ENCODE data around the gene GUCA1A. TPM values are rescaled to one million over a fixed set of nuclear protein-coding genes. Genes with fewer than 3 reads are reported as not detected.

GUCA1A gene
- total and polyA plus RNA-seq, 5 donors from 2014 or later = not detected

DNA sequence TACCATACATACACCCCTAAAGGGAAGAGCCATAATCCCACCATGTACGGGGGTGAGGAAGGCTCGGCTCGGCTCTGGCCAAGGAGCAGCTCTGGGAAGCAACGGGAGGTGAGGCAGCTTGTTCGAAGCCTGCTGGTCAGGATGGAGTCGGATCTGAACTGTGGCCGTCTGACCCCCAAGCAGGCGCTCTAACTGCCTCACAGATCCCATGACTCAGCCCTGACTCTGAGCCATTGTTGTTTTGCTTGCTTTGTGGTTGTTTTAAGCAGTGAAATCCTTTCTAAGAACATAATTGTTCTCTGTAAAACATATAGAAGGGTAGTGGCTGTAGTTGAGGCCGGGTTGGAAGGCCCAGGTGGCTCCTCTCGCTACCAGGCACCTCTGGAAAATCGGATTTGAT is 41.6 kb upstream of the GUCA1A start:
- ATAC-seq (ENCODE audit: low read depth in 2 of 2) (no peak), DNase-seq (no peak)
- Mint-ChIP-seq H3K4me1 (peaks cover 0 to under 1% (median 0%) of the 10 kb centered on the region in 4 donors), H3K9me3 (no peaks in the 10 kb centered on the region), H3K27ac (peak overlapping the region in 1 of 3 donors; percentile 68), H3K27me3 (peaks cover 18% of the 10 kb centered on the region), H3K36me3 (no peaks in the 10 kb centered on the region), H3K4me3 (no peak overlapping the region)
- H3K9me3 ChIP-seq (ENCODE audit: control insufficient read depth in 2 of 2, low read length in 2 of 2) = no peaks in the 10 kb centered on the region
- H3K4me3 ChIP-seq (ENCODE audit: low read depth, low read length) = no peak overlapping the region
- no peak overlapping the region for H3K27ac ChIP-seq (ENCODE audit: insufficient read depth, low read length, poor library complexity, severe bottlenecking)
- no peaks in the 10 kb centered on the region for H3K27me3 ChIP-seq (ENCODE audit: control insufficient read depth, insufficient read depth, low read length)
- H3K36me3 ChIP-seq (ENCODE audit: control insufficient read depth, insufficient read depth, low read length) = no peaks in the 10 kb centered on the region
- no peaks in the 10 kb centered on the region for H3K4me1 ChIP-seq (ENCODE audit: control insufficient read depth, insufficient read depth, low read length, poor library complexity, severe bottlenecking)

DNA sequence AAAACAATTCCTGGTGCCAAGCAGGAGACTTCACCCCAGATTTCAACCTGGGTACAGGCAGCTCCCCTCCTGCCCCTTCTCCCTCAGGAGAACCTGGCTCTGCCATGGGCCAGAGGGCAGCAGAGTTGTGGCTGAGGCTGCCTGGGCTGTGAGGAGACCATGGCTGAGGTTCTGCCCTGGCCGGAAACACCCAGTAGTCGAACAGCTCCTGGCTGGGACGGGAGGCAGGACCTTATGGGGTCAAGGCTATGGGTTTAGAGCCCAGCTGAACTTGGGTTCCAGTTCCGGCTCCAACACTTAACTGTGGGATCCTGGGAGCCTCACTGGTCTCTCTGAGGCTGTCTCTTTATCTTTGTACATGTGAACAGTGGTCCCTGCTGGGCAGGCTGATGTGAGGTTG is 39.2 kb upstream of the GUCA1A start:
- Histone ChIP-seq H3K27ac (ENCODE audit: insufficient read depth, low read length, poor library complexity, severe bottlenecking) (no peak overlapping the region), H3K4me1 (ENCODE audit: control insufficient read depth, insufficient read depth, low read length, poor library complexity, severe bottlenecking) (no peaks in the 10 kb centered on the region), H3K4me3 (ENCODE audit: low read depth, low read length) (no peak overlapping the region), H3K27me3 (ENCODE audit: control insufficient read depth, insufficient read depth, low read length) (no peaks in the 10 kb centered on the region), H3K9me3 (ENCODE audit: control insufficient read depth in 2 of 2, low read length in 2 of 2) (no peaks in the 10 kb centered on the region), H3K36me3 (ENCODE audit: control insufficient read depth, insufficient read depth, low read length) (no peaks in the 10 kb centered on the region)
- peaks cover 0 to 2% (median 0%) of the 10 kb centered on the region in 7 donors for H3K9me3 Mint-ChIP-seq
- peak overlapping the region in 1 of 4 donors; percentile 55 for H3K4me3 Mint-ChIP-seq
- DNase-seq = no peak
- peaks cover 0 to 2% (median 0%) of the 10 kb centered on the region in 4 donors for H3K4me1 Mint-ChIP-seq
- no peaks in the 10 kb centered on the region for H3K36me3 Mint-ChIP-seq
- peaks cover 25% of the 10 kb centered on the region for H3K27me3 Mint-ChIP-seq
- no peak for ATAC-seq (ENCODE audit: low read depth in 2 of 2)
- H3K27ac Mint-ChIP-seq = no peak overlapping the region

DNA sequence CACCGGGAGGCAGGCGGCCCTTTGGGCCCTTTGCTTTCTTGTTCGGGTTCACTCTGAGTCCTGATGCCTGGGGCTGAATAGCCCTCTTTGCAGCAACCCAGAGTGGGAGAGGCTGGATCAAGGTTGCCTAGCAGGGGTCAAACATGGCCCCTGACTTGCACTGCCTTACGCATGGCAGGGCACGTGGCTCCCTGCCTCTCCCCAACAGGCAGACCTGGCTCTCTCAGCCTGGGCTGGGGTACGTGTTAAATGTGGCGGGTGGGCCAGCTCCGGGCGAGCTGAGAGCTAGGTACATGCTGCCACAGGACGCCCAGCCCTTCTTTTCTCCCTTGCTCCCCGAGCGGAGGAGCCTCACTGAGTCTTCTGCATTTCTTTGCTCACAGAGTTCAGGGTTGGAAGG is 38.0 kb upstream of the GUCA1A start:
- no peaks in the 10 kb centered on the region for H3K4me1 ChIP-seq (ENCODE audit: control insufficient read depth, insufficient read depth, low read length, poor library complexity, severe bottlenecking)
- H3K36me3 ChIP-seq (ENCODE audit: control insufficient read depth, insufficient read depth, low read length) = no peaks in the 10 kb centered on the region
- no peak overlapping the region for H3K27ac Mint-ChIP-seq
- H3K36me3 Mint-ChIP-seq = no peaks in the 10 kb centered on the region
- H3K27me3 Mint-ChIP-seq = peaks cover 37% of the 10 kb centered on the region
- H3K27me3 ChIP-seq (ENCODE audit: control insufficient read depth, insufficient read depth, low read length) = no peaks in the 10 kb centered on the region
- DNase-seq (no peak), ATAC-seq (ENCODE audit: low read depth in 2 of 2) (no peak)
- H3K27ac ChIP-seq (ENCODE audit: insufficient read depth, low read length, poor library complexity, severe bottlenecking) = no peak overlapping the region
- peaks cover 0 to 2% (median 0%) of the 10 kb centered on the region in 7 donors for H3K9me3 Mint-ChIP-seq
- no peaks in the 10 kb centered on the region for H3K9me3 ChIP-seq (ENCODE audit: control insufficient read depth in 2 of 2, low read length in 2 of 2)
- H3K4me3 Mint-ChIP-seq = no peak overlapping the region
- H3K4me3 ChIP-seq (ENCODE audit: low read depth, low read length) = no peak overlapping the region
- peaks cover 0 to 2% (median 0%) of the 10 kb centered on the region in 4 donors for H3K4me1 Mint-ChIP-seq

DNA sequence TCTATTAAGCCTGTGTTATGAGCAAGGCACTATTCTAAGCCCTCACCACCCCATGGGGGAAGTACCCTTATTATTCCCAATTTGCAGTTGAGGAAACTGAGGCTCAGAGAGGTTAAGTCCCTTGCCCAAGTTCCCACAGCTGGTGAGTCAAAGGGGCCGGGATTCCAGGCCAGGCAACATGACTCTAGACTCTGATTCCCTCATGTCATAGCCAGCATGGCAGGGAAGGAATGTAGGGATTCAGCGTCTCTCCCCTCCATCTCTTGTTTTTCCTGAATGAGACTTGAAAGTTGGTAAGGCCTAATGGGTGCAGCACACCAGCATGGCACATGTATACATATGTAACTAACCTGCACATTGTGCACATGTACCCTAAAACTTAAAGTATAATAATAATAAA is 37.4 kb upstream of the GUCA1A start:
- ATAC-seq (ENCODE audit: low read depth in 2 of 2) = no peak
- H3K27ac Mint-ChIP-seq = no peak overlapping the region
- Histone ChIP-seq H3K4me1 (ENCODE audit: control insufficient read depth, insufficient read depth, low read length, poor library complexity, severe bottlenecking) (no peaks in the 10 kb centered on the region), H3K36me3 (ENCODE audit: control insufficient read depth, insufficient read depth, low read length) (no peaks in the 10 kb centered on the region), H3K27me3 (ENCODE audit: control insufficient read depth, insufficient read depth, low read length) (peaks cover under 1% of the 10 kb centered on the region), H3K27ac (ENCODE audit: insufficient read depth, low read length, poor library complexity, severe bottlenecking) (no peak overlapping the region), H3K9me3 (ENCODE audit: control insufficient read depth in 2 of 2, low read length in 2 of 2) (no peaks in the 10 kb centered on the region), H3K4me3 (ENCODE audit: low read depth, low read length) (no peak overlapping the region)
- no peak overlapping the region for H3K4me3 Mint-ChIP-seq
- peaks cover 0 to 2% (median 0%) of the 10 kb centered on the region in 4 donors for H3K4me1 Mint-ChIP-seq
- H3K36me3 Mint-ChIP-seq = no peaks in the 10 kb centered on the region
- DNase-seq = no peak
- peaks cover 43% of the 10 kb centered on the region for H3K27me3 Mint-ChIP-seq
- H3K9me3 Mint-ChIP-seq = peaks cover 0 to 2% (median 0%) of the 10 kb centered on the region in 7 donors

DNA sequence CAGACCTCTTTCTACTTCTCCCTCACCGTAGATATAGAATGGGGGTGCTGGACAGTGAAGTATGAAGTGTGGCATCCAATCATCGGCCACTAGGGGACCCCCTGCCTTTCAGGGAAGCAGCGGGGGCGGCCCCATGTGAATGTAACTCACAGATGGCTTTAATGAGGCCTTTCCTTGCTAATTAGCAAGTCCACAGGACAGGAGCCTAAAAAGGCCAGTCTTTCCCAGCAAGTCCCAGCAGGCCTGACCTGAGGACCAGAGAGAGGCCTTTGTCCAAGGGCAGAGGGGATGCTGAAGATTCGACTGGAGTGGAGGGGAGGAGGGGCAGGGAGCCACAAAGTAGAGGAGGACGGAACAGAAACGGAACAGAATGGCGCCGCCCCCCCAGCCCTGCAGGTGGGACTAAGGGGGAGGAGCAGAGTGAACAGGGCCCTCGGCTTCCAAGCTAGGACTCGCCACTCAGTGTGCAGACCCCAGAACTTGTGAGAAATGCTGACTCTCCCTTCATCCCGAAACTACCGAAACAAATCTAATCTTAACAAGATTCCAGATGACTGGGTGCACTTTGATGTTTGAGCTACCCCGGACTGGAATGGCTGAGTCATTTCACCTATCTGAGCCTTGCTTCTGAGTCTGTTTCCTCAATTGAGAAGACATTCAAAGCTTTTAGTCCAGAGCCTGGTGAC is 36.5 kb upstream of the GUCA1A start:
- H3K36me3 ChIP-seq (ENCODE audit: control insufficient read depth, insufficient read depth, low read length) = no peaks in the 10 kb centered on the region
- H3K4me1 ChIP-seq (ENCODE audit: control insufficient read depth, insufficient read depth, low read length, poor library complexity, severe bottlenecking) = no peaks in the 10 kb centered on the region
- DNase-seq = peak in 1 of 3 donors; percentile 10
- ATAC-seq (ENCODE audit: low read depth in 2 of 2) = no peak
- peak overlapping the region in 1 of 4 donors; percentile 8 for H3K4me3 Mint-ChIP-seq
- H3K27ac ChIP-seq (ENCODE audit: insufficient read depth, low read length, poor library complexity, severe bottlenecking) = no peak overlapping the region
- H3K27me3 Mint-ChIP-seq = peaks cover 50% of the 10 kb centered on the region
- H3K4me3 ChIP-seq (ENCODE audit: low read depth, low read length) = no peak overlapping the region
- peaks cover 0 to 4% (median 0%) of the 10 kb centered on the region in 4 donors for H3K4me1 Mint-ChIP-seq
- no peaks in the 10 kb centered on the region for H3K36me3 Mint-ChIP-seq
- H3K9me3 Mint-ChIP-seq = peaks cover 0 to 2% (median 0%) of the 10 kb centered on the region in 7 donors
- no peak overlapping the region for H3K27ac Mint-ChIP-seq
- H3K27me3 ChIP-seq (ENCODE audit: control insufficient read depth, insufficient read depth, low read length) = peaks cover 5% of the 10 kb centered on the region
- no peaks in the 10 kb centered on the region for H3K9me3 ChIP-seq (ENCODE audit: control insufficient read depth in 2 of 2, low read length in 2 of 2)

DNA sequence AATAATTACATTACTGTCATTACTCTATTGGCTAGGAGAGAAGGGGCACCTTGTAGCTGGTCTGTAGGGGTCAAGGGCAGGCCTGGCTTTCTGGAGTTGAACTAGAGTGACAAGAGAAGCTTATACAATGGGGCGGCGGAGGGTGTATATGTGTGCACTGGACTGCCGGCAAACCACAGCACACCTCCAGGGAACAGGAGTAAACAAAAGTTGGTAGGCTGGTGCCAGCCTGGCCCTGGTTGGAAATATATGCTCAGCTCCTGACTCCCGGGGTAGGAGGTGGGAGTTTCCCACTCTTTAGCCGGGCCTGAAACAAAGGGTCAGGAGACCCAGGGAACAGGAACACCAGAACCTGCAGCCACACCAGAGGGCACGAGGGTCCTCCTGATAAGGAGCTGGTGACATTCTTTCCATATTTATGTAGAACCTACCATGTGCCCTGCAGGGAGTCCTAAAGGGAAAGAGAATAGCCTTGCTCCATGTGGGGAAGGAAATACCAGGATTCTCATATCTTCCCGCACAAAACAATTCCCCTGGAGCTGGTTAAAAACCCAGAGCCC is 35.9 kb upstream of the GUCA1A start:
- ATAC-seq (ENCODE audit: low read depth in 2 of 2) = no peak
- Mint-ChIP-seq H3K36me3 (no peaks in the 10 kb centered on the region), H3K4me1 (peaks cover 0 to 4% (median 0%) of the 10 kb centered on the region in 4 donors), H3K27ac (no peak overlapping the region), H3K27me3 (peaks cover 44% of the 10 kb centered on the region), H3K4me3 (peak overlapping the region in 1 of 4 donors; percentile 8), H3K9me3 (peaks cover 0 to 2% (median 0%) of the 10 kb centered on the region in 7 donors)
- no peak for DNase-seq
- Histone ChIP-seq H3K4me1 (ENCODE audit: control insufficient read depth, insufficient read depth, low read length, poor library complexity, severe bottlenecking) (peaks cover 4% of the 10 kb centered on the region), H3K36me3 (ENCODE audit: control insufficient read depth, insufficient read depth, low read length) (no peaks in the 10 kb centered on the region), H3K9me3 (ENCODE audit: control insufficient read depth in 2 of 2, low read length in 2 of 2) (no peaks in the 10 kb centered on the region), H3K4me3 (ENCODE audit: low read depth, low read length) (no peak overlapping the region), H3K27ac (ENCODE audit: insufficient read depth, low read length, poor library complexity, severe bottlenecking) (no peak overlapping the region), H3K27me3 (ENCODE audit: control insufficient read depth, insufficient read depth, low read length) (peaks cover 5% of the 10 kb centered on the region)

DNA sequence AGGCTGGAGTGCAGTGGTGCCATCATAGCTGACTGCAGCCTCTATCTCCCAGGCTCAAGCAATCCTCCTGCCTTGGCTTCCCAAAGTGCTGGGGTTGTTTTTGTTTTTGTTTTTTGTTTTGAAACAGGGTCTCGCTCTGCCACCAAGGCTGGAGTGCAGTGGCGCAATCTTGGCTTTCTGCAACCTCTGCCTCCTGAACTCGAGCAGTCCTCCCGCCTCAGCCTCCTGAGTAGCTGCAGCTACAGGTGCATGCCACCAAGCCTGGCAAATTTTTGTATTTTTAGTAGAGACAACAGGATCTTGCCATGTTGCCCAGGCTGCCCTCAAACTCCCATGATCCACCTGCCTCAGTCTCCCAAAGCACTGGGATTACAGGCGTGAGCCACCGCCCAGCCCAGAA is 35.0 kb upstream of the GUCA1A start:
- ATAC-seq (ENCODE audit: low read depth in 2 of 2) (no peak), DNase-seq (no peak)
- no peaks in the 10 kb centered on the region for H3K36me3 Mint-ChIP-seq
- peaks cover 0 to 7% (median under 1%) of the 10 kb centered on the region in 4 donors for H3K4me1 Mint-ChIP-seq
- peaks cover 46% of the 10 kb centered on the region for H3K27me3 Mint-ChIP-seq
- no peaks in the 10 kb centered on the region for H3K9me3 ChIP-seq (ENCODE audit: control insufficient read depth in 2 of 2, low read length in 2 of 2)
- H3K9me3 Mint-ChIP-seq = peaks cover 0 to 2% (median 0%) of the 10 kb centered on the region in 7 donors
- no peak overlapping the region for H3K27ac ChIP-seq (ENCODE audit: insufficient read depth, low read length, poor library complexity, severe bottlenecking)
- peaks cover 8% of the 10 kb centered on the region for H3K27me3 ChIP-seq (ENCODE audit: control insufficient read depth, insufficient read depth, low read length)
- H3K4me3 Mint-ChIP-seq = no peak overlapping the region
- H3K27ac Mint-ChIP-seq = no peak overlapping the region
- H3K4me1 ChIP-seq (ENCODE audit: control insufficient read depth, insufficient read depth, low read length, poor library complexity, severe bottlenecking) = peaks cover 10% of the 10 kb centered on the region
- H3K4me3 ChIP-seq (ENCODE audit: low read depth, low read length) = no peak overlapping the region
- H3K36me3 ChIP-seq (ENCODE audit: control insufficient read depth, insufficient read depth, low read length) = no peaks in the 10 kb centered on the region

All from CD4-positive, CD25-positive, alpha-beta regulatory T cell (primary cell).